ENCODE data around the gene XBP1. TPM values are rescaled to one million over a fixed set of nuclear protein-coding genes. Genes with fewer than 3 reads are reported as not detected.

The XBP1 gene
- total and polyA plus RNA-seq, 10 of the 15 experiments (the other 5 are each of a cell fraction or from before 2014, with no cell fraction given), result 44.5 to 313 (median 149) TPM

GRCh38 chr22:28837640-28838039 lies 37.3 kb upstream of the XBP1 start:
- TF ChIP-seq CHD1 (IDR thresholded peaks at IDR 0.05; ENCODE audit: low read depth, low read length) (no peak), NR2F1 (conservative IDR thresholded peaks at IDR 0.05) (no peak)
- POLR2A ChIA-PET, result no interaction called here

GRCh38 chr22:28835630-28836189 lies 35.3 kb upstream of the XBP1 start:
- Histone ChIP-seq H3K4me1 (ENCODE audit: control insufficient read depth, insufficient read depth, low read length) (no peaks in the 10 kb centered on the region), H3K9me3 (replicated peaks; ENCODE audit: control insufficient read depth, insufficient read depth, low read length) (no peaks in the 10 kb centered on the region), H3K79me2 (ENCODE audit: control insufficient read depth, insufficient read depth, low read length) (no peaks in the 10 kb centered on the region), H3K36me3 (ENCODE audit: control insufficient read depth in 2 of 2, insufficient read depth in 2 of 2, low read length in 1 of 2) (no peaks in the 10 kb centered on the region), H3K27me3 (replicated peaks in 1 of 2; ENCODE audit: control insufficient read depth in 2 of 2, insufficient read depth in 2 of 2, low read length in 1 of 2) (no peaks in the 10 kb centered on the region), H3K27ac (ENCODE audit: control insufficient read depth, insufficient read depth) (no peak overlapping the region), H2AFZ (ENCODE audit: control insufficient read depth, low read depth, low read length) (no peak overlapping the region), H3K4me2 (ENCODE audit: control insufficient read depth, insufficient read depth) (no peak overlapping the region), H3K9ac (ENCODE audit: control insufficient read depth, insufficient read depth, low read length) (no peak overlapping the region), H4K20me1 (ENCODE audit: control insufficient read depth, insufficient read depth) (no peaks in the 10 kb centered on the region), H3K4me3 (no peak overlapping the region)
- FAIRE-seq (no peak), DNase-seq (ENCODE audit: low read depth, low spot score) (no peak), ATAC-seq (no peak)
- in situ Hi-C loops (cut with MboI), result loop anchor here (10.0 kb wide), 1 partner anchor 791 kb away; no protein-coding TSS in a partner anchor
- RAD21 ChIA-PET (ENCODE audit: unreplicated experiment), result interaction anchor here (1.6 to 1.7 kb wide), 2 partner anchors 205 to 235 kb away, joined by 4 read pairs; no protein-coding TSS in a partner anchor
- no peak for TF ChIP-seq CBX5 (IDR thresholded peaks at IDR 0.05; ENCODE audit: low read depth)
- no peak for TF ChIP-seq PKNOX1 (IDR thresholded peaks at IDR 0.05)
- TF ChIP-seq LARP7 (IDR thresholded peaks at IDR 0.05), result no peak
- no peak for TF ChIP-seq NFIC (IDR thresholded peaks at IDR 0.05; ENCODE audit: low read depth, low read length)
- no peak for TF ChIP-seq RFX5 (IDR thresholded peaks at IDR 0.05; ENCODE audit: low read depth, low read length)
- TF ChIP-seq ETV6 (conservative IDR thresholded peaks at IDR 0.05 in 1 of 2, IDR thresholded peaks at IDR 0.05 in 1 of 2; ENCODE audit: borderline replicate concordance in 1 of 2, low read depth in 1 of 2), result no peak
- POLR2A ChIA-PET, result interaction anchor here (0.6 kb wide), 1 partner anchor 58 kb away, joined by 4 read pairs; no protein-coding TSS in a partner anchor
- SMC1A ChIA-PET (ENCODE audit: uncharacterized antibody, unreplicated experiment), result interaction anchor here (1.1 to 1.9 kb wide), 3 partner anchors 42 to 235 kb away, joined by 3 to 5 read pairs (median 4); no protein-coding TSS in a partner anchor
- 94% methylated on average over 11 of the region's 11 CpGs for WGBS (ENCODE audit: insufficient coverage, insufficient replicate concordance, low lambda C conversion rate, missing lambda C conversion rate)
- intact Hi-C loops (cut with micrococcal nuclease; ENCODE audit: unreplicated experiment), result no loop called here
- CTCF ChIA-PET, result interaction anchor here (1.0 to 3.4 kb wide), 4 partner anchors 205 to 410 kb away, joined by 3 to 15 read pairs (median 8); no protein-coding TSS in a partner anchor
- BruUV-seq (replicated peaks), result no TSS peak

More at GRCh38 chr22:28837640-28838039, 37.3 kb upstream of the XBP1 start:
- SMC1A ChIA-PET (ENCODE audit: uncharacterized antibody, unreplicated experiment), result interaction anchor here (1.1 to 1.9 kb wide), 3 partner anchors 8 to 44 kb away, joined by 4 to 7 read pairs (median 5); no protein-coding TSS in a partner anchor
- no peak for ATAC-seq
- H3K4me3 ChIP-seq, result no peak overlapping the region
- H3K27ac ChIP-seq (ENCODE audit: control insufficient read depth, insufficient read depth), result no peak overlapping the region
- H3K4me2 ChIP-seq (ENCODE audit: control insufficient read depth, insufficient read depth), result no peak overlapping the region
- 67% methylated on average over 6 of the region's 6 CpGs for WGBS (ENCODE audit: insufficient coverage, insufficient replicate concordance, low lambda C conversion rate, missing lambda C conversion rate)
- RAD21 ChIA-PET (ENCODE audit: unreplicated experiment), result no interaction called here
- H3K9ac ChIP-seq (ENCODE audit: control insufficient read depth, insufficient read depth, low read length), result no peak overlapping the region
- DNase-seq (ENCODE audit: low read depth, low spot score), result no peak
- FAIRE-seq, result no peak
- in situ Hi-C loops (cut with MboI) (loop anchor here (10.0 kb wide), 1 partner anchor 793 kb away; no protein-coding TSS in a partner anchor), intact Hi-C loops (cut with micrococcal nuclease; ENCODE audit: unreplicated experiment) (no loop called here)
- H3K4me1 ChIP-seq (ENCODE audit: control insufficient read depth, insufficient read depth, low read length), result no peaks in the 10 kb centered on the region
- no TSS peak for BruUV-seq (replicated peaks)
- H3K36me3 ChIP-seq (ENCODE audit: control insufficient read depth in 2 of 2, insufficient read depth in 2 of 2, low read length in 1 of 2), result no peaks in the 10 kb centered on the region
- no peaks in the 10 kb centered on the region for H3K79me2 ChIP-seq (ENCODE audit: control insufficient read depth, insufficient read depth, low read length)
- no peaks in the 10 kb centered on the region for H3K27me3 ChIP-seq (replicated peaks in 1 of 2; ENCODE audit: control insufficient read depth in 2 of 2, insufficient read depth in 2 of 2, low read length in 1 of 2)
- no peaks in the 10 kb centered on the region for H4K20me1 ChIP-seq (ENCODE audit: control insufficient read depth, insufficient read depth)
- no peaks in the 10 kb centered on the region for H3K9me3 ChIP-seq (replicated peaks; ENCODE audit: control insufficient read depth, insufficient read depth, low read length)
- no peak overlapping the region for H2AFZ ChIP-seq (ENCODE audit: control insufficient read depth, low read depth, low read length)
- CTCF ChIA-PET, result interaction anchor here (1.8 to 3.4 kb wide), 3 partner anchors 203 to 244 kb away, joined by 4 to 15 read pairs (median 12); no protein-coding TSS in a partner anchor

Data from GM12878 (cell line).